PFSK-1 (cell line): ENCODE data around the gene GIPC2.

Experiments used
- POLR2AphosphoS5 ChIP-seq: IDR thresholded peaks from 2 replicates; pipeline ENCODE4 v1.6.1; 2012; ENCODE audit warnings: low read depth, mild to moderate bottlenecking, control low read depth, low read length, moderate library complexity
- SIN3A ChIP-seq: IDR thresholded peaks from 2 replicates; pipeline ENCODE4 v1.6.1; 2012; ENCODE audit warnings: mild to moderate bottlenecking, low read length, moderate library complexity, borderline replicate concordance; ENCODE audit not compliant: insufficient read depth
- TAF1 ChIP-seq: IDR thresholded peaks from 2 replicates; pipeline ENCODE4 v1.6.1; 2012; ENCODE audit warnings: low read length, control low read depth, borderline replicate concordance; ENCODE audit not compliant: insufficient read depth
- TF ChIP-seq, protein P1 (sequence below), 2 experiments: IDR thresholded peaks; 2 replicates each; pipeline versions ENCODE4 v1.6.1 to v1.8.0; 2011 to 2012; ENCODE audit warnings: low read depth in 2 of 2, low read length in 2 of 2, control low read depth in 1 of 2, inconsistent platforms in 1 of 2, mild to moderate bottlenecking in 1 of 2, moderate library complexity in 1 of 2; ENCODE audit not compliant: insufficient read depth in 1 of 2

DNA sequence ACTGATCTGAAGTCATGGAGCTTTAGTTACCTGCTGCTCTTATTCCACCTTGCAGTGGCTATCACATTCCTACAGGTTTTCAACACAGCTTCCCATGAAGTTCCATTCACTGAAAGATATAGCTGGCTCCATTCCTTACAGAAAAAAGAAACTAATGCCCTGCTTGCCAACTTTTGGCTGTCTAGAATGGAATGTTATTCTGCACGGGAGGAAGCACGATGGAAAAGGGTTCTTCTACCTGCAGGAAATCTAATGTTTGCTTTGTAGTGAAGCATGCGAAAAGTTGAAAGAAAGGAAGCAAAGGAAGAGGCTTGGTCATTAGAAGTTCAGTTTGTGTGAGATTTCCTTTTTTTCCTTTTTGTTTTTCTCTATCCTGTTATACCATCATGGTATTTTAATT is 32.6 kb downstream of the GIPC2 start:
- TF ChIP-seq SIN3A (no peak), TAF1 (no peak), POLR2AphosphoS5 (no peak)
- TF ChIP-seq, protein P1, sequence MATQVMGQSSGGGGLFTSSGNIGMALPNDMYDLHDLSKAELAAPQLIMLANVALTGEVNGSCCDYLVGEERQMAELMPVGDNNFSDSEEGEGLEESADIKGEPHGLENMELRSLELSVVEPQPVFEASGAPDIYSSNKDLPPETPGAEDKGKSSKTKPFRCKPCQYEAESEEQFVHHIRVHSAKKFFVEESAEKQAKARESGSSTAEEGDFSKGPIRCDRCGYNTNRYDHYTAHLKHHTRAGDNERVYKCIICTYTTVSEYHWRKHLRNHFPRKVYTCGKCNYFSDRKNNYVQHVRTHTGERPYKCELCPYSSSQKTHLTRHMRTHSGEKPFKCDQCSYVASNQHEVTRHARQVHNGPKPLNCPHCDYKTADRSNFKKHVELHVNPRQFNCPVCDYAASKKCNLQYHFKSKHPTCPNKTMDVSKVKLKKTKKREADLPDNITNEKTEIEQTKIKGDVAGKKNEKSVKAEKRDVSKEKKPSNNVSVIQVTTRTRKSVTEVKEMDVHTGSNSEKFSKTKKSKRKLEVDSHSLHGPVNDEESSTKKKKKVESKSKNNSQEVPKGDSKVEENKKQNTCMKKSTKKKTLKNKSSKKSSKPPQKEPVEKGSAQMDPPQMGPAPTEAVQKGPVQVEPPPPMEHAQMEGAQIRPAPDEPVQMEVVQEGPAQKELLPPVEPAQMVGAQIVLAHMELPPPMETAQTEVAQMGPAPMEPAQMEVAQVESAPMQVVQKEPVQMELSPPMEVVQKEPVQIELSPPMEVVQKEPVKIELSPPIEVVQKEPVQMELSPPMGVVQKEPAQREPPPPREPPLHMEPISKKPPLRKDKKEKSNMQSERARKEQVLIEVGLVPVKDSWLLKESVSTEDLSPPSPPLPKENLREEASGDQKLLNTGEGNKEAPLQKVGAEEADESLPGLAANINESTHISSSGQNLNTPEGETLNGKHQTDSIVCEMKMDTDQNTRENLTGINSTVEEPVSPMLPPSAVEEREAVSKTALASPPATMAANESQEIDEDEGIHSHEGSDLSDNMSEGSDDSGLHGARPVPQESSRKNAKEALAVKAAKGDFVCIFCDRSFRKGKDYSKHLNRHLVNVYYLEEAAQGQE (IDR thresholded peaks at IDR 0.05; ENCODE audit: insufficient read depth in 1 of 2, low read depth in 2 of 2, low read length in 2 of 2): no peak
